GM12801 (cell line): Measurements from ENCODE around the gene PRDX5.

ENCODE experiments used
- TF ChIP-seq, protein P1 (sequence below): IDR thresholded peaks from one replicate; pipeline ENCODE4 v1.5.1; 2011; ENCODE audit warnings: control low read depth; ENCODE audit not compliant: insufficient read length; ENCODE audit errors: extremely low read depth

The PRDX5 gene

DNA sequence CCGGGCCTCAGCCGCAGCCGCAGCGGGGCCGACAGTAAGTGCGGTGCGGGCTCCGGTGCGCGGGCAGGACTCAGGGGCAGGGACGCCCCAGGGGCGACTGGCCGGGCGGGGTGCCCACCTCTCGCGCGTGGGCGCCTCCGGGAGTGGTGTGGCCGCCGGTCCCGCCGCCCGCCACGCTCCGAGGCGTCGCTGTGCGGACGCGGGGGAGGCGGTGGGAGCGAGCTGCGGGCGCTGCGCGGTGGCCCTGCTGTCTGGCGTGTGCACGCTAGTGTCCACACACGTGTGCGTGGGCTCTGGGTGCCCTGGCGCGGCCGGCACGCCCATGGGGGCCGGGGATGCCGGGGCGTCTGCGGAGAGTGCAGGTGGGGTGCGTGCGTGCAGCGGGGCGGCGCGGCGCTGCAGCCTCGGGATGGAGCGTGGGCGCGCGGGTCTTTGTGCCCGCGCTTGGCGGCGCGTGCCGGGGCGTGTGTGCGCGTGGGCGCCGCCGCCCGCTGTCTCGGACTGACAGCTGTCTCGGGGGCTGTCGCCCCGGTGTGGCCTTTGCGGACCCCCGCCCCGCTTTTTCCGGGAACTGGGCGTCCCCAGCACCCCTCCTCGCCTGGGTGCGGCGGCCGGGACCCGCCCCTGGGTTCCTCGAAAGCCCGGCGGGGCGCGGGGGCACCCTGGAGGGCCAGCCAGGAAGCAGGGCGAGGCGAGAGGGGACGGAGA, 26.0 kb upstream of the PRDX5 start:
- TF ChIP-seq, protein P1, sequence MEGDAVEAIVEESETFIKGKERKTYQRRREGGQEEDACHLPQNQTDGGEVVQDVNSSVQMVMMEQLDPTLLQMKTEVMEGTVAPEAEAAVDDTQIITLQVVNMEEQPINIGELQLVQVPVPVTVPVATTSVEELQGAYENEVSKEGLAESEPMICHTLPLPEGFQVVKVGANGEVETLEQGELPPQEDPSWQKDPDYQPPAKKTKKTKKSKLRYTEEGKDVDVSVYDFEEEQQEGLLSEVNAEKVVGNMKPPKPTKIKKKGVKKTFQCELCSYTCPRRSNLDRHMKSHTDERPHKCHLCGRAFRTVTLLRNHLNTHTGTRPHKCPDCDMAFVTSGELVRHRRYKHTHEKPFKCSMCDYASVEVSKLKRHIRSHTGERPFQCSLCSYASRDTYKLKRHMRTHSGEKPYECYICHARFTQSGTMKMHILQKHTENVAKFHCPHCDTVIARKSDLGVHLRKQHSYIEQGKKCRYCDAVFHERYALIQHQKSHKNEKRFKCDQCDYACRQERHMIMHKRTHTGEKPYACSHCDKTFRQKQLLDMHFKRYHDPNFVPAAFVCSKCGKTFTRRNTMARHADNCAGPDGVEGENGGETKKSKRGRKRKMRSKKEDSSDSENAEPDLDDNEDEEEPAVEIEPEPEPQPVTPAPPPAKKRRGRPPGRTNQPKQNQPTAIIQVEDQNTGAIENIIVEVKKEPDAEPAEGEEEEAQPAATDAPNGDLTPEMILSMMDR, result no peak

DNA sequence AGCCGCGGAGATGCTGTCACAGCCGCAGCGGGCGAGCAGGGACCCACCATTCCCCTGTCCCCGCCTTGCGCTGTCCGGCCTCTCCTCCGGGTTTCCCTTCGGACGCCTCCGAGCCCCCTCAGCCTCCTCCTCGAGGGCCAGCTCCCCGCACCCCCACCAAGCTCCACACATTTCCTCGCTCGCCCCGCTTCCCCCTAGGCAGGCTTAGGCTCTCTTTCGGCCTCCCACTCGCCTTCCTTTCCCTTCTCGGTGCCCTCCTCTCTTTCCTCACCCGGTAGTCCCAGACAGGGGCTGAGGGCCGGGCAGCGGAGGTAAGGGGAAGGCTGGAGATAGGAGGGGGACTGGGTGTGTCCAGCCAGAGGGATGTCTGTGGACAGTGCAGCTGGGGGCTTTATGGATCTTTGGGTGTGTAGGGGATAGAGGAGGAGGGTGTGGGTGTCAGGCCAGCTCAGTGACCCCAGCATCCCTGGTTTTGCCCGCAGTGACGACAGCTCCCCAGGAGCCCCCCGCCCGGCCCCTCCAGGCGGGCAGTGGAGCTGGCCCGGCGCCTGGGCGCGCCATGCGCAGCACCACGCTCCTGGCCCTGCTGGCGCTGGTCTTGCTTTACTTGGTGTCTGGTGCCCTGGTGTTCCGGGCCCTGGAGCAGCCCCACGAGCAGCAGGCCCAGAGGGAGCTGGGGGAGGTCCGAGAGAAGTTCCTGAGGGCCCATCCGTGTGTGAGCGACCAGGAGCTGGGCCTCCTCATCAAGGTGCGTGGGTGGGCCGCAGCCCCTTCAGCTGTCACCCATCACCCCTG, 25.3 kb upstream of the PRDX5 start:
- TF ChIP-seq, protein P1, result no peak

DNA sequence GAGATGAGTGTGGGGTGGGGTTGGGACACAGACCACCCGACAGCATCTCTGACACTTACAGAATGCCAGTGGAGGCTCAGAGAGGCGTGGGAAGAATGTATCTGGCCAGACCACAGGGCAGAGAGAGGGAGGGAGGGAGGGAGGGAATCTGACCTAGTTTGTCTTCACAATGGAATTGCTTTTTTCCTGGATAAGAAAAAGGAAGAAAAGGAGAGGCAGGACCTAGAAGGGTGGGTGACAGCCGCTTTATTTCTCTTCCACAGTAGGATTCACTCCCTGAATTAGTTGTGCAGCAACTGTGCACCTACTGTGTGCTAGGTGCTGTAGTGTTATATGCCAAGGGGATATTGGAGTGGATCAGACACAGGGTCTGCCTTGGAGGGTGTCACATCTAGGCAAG, 23.1 kb upstream of the PRDX5 start:
- TF ChIP-seq, protein P1, result no peak

DNA sequence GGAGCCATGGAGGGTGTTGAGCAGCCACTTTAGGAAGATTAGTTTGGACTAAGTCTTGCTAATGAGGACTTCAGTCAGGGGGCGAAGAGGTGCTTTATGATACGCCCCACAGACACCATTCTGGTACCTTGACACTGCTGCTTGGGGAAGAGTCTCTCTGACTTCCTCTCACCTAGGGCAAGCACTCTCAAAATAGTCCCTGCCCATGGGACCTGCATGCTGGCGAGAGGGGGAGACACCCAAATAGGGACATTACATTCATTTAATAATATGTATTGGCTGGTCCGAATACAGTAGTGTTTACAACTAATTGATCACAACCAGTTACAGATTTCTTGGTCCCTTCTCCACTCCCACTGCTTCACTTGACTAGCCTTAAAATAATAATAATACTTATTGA, 22.2 kb upstream of the PRDX5 start:
- TF ChIP-seq, protein P1, result no peak

DNA sequence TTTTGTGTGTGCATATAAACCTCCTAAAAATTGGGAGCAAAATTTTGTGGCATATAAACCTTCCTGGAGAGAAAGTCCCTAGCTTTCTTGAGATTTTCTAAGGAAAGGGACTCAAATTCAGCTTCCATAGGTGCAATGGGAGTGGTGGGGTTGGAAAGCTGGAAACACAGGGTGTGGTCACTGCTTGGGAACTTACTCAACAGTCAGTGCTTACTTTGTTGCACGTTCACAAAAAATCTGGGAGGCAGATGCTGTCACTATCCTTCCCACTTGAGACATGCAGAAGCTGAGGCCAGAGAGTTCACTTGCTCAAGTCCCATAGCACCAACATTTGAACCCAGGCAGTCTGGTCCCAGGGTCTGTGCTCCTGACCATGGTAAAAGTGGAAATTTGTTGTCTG, 21.7 kb upstream of the PRDX5 start:
- TF ChIP-seq, protein P1, result no peak

DNA sequence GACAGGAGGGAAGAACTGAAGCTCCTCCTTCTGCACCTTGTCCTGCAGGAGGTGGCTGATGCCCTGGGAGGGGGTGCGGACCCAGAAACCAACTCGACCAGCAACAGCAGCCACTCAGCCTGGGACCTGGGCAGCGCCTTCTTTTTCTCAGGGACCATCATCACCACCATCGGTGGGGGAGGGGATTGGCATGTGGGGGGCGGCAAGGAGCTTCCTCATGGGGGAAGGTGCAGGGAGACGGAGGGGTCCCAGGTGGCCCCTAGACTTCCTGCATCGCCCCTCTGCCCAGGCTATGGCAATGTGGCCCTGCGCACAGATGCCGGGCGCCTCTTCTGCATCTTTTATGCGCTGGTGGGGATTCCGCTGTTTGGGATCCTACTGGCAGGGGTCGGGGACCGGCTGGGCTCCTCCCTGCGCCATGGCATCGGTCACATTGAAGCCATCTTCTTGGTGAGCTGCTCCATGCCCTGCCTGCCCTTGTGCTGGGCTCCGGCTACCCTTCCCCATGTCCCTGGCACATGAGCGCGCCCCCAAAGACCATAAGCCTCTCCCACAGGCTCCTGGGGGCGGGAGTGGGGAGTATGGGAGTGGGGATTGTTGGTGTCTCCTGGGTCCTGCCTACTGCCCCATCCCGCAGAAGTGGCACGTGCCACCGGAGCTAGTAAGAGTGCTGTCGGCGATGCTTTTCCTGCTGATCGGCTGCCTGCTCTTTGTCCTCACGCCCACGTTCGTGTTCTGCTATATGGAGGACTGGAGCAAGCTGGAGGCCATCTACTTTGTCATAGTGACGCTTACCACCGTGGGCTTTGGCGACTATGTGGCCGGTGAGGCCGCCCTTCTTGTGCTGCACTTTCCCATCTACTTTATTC, 20.9 kb upstream of the PRDX5 start:
- TF ChIP-seq, protein P1, result no peak
